ENCODE measurements around the gene P4HB. TPM values are rescaled to one million over a fixed set of nuclear protein-coding genes. Genes with fewer than 3 reads are reported as not detected.

The P4HB gene
- total and polyA plus RNA-seq, 2 of the 4 experiments (the other 2 are of a cell fraction) = 599 to 932 TPM

DNA sequence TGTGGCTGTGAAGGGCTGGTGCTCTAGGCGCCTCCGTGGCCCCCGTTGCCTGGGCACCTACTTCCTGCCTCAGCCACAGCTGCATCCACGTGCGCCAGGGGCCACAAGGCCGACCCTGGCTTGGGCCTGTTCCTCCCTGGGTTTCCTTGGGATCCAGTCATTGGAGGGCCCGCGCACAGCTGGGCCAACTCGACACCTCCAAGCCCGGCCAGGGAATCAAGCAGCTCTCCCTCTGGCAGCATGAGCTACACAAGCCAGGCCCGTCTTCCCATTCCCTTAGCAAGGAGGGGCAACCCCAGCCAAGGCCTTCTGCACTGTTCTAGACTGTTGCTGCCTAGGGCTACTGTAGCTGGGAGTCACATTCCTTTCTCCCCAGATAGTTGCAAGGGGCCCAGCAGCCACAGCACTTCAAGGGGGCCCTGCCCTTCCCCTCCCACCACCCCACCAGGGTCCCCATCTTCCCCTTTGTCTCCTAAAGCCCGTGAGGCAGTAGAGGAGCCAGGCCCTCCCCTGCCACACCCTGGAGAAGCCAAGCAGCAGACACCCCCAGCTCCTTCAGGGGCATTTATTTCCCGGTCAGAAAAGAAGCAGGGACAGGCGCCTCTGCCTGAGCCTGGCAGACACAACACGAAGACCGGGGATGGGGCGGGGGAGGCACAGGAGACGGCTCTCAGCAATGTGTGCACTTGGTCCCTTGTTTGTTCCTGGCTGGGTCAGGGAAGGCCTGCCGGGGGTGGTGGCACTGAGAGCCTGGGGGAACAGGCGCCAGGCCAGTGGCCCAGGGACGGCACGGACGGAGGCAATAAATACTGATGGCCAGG lies 7.0 kb upstream of the P4HB start:
- no peaks in the 10 kb centered on the region for H3K9me3 ChIP-seq (ENCODE audit: control insufficient read depth, insufficient read depth, low read length)
- peak overlapping the region; percentile 49 for H2AFZ ChIP-seq (replicated peaks; ENCODE audit: low read length, poor library complexity)
- no peak overlapping the region for H3K4me2 ChIP-seq (ENCODE audit: low read depth, low read length)
- no peak overlapping the region for H2BK20ac ChIP-seq (ENCODE audit: low read depth, low read length)
- TF ChIP-seq, protein P1, sequence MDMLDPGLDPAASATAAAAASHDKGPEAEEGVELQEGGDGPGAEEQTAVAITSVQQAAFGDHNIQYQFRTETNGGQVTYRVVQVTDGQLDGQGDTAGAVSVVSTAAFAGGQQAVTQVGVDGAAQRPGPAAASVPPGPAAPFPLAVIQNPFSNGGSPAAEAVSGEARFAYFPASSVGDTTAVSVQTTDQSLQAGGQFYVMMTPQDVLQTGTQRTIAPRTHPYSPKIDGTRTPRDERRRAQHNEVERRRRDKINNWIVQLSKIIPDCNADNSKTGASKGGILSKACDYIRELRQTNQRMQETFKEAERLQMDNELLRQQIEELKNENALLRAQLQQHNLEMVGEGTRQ (IDR thresholded peaks at IDR 0.05; ENCODE audit: low read depth, low read length) = no peak
- dilution Hi-C loops (cut with HindIII; ENCODE audit: low sequenced_read_pairs, unreplicated experiment) (no loop called here), intact Hi-C loops (cut with micrococcal nuclease) (no loop called here), in situ Hi-C loops (cut with MboI; ENCODE audit: low sequenced_read_pairs) (no loop called here)
- H2AK9ac ChIP-seq (replicated peaks; ENCODE audit: low read depth, low read length, poor library complexity) = peak overlapping the region; percentile 98
- WGBS, 2 experiments (ENCODE audit: extremely low coverage in 2 of 2, insufficient read length in 1 of 2) = 68% methylated on average over 18 of the region's 23 CpGs; no CpG with 5 or more reads in 1 of the 2 experiments
- peak overlapping the region; percentile 50; the same call in 1 of the 2 replicates for H3K14ac ChIP-seq (replicated peaks; ENCODE audit: low read depth, low read length)
- peaks cover 34% of the 10 kb centered on the region for H3K4me1 ChIP-seq (ENCODE audit: control insufficient read depth, insufficient read depth, low read length)
- ChIA-PET POLR2A (ENCODE audit: unreplicated experiment) (interaction anchor here (0.9 kb wide), 1 partner anchor 151 kb away, joined by 12 read pairs; no protein-coding TSS in a partner anchor), CTCF (no interaction called here)
- H3K4ac ChIP-seq (ENCODE audit: low read depth, low read length) = peak overlapping the region; percentile 95
- ATAC-seq (ENCODE audit: low read depth) (peak; percentile 1), DNase-seq (peak; percentile 52)
- H3K18ac ChIP-seq (ENCODE audit: low read depth, low read length) = no peak overlapping the region
- H3K56ac ChIP-seq (ENCODE audit: extremely low read depth, insufficient read depth, low read length) = no peak overlapping the region
- H3K9ac ChIP-seq (ENCODE audit: low read depth, low read length) = no peak overlapping the region; the same call in 1 of the 2 replicates
- BruUV-seq (replicated peaks) = no TSS peak
- H2BK5ac ChIP-seq (ENCODE audit: low read depth, low read length, poor library complexity, severe bottlenecking) = peak overlapping the region; percentile 95
- H3K27ac ChIP-seq (ENCODE audit: insufficient read depth, low read length) = peak overlapping the region; percentile 81
- peak overlapping the region; percentile 43 for H2AK5ac ChIP-seq (ENCODE audit: low read depth, low read length)
- H3K23ac ChIP-seq (ENCODE audit: low read depth, low read length) = peak overlapping the region; percentile 59
- no peak overlapping the region for H2BK120ac ChIP-seq (ENCODE audit: low read depth, low read length)
- no peak overlapping the region for H2BK15ac ChIP-seq (ENCODE audit: low read depth, low read length)
- no peak overlapping the region for H4K91ac ChIP-seq (ENCODE audit: insufficient read depth, low read depth, low read length)
- peaks cover 46% of the 10 kb centered on the region for H3K36me3 ChIP-seq (ENCODE audit: control insufficient read depth, insufficient read depth, low read length)
- H4K8ac ChIP-seq (ENCODE audit: low read depth in 2 of 2, low read length in 2 of 2) = peak overlapping the region; percentile 39 to 66; a peak in 2 of 4 replicates
- peaks cover 55% of the 10 kb centered on the region for H4K20me1 ChIP-seq (ENCODE audit: insufficient read depth, low read length)
- H4K5ac ChIP-seq (ENCODE audit: low read depth, low read length) = peak overlapping the region; percentile 15
- no peaks in the 10 kb centered on the region for H3K27me3 ChIP-seq (ENCODE audit: control insufficient read depth, insufficient read depth, low read length)
- H3K79me1 ChIP-seq (ENCODE audit: low read depth in 1 of 2, low read length in 2 of 2) = peaks cover 18 to 82% of the 10 kb centered on the region in 2 experiments; a peak in 3 of 4 replicates
- peaks cover 11% of the 10 kb centered on the region; the same call in 1 of the 2 replicates for H3K9me1 ChIP-seq (ENCODE audit: insufficient read depth, low read length)
- no peak overlapping the region for H3K4me3 ChIP-seq (ENCODE audit: insufficient read depth, low read depth, low read length)
